Upper lobe of left lung (tissue), 6 donors: ENCODE data around the gene TCF7. TPM values are rescaled to one million over a fixed set of nuclear protein-coding genes. Genes with fewer than 3 reads are reported as not detected.

Source experiments
- ATAC-seq, 2 donors: fragments of 200-7000 bp; cut with Tn5 transposase; one replicate each; pipeline ENCODE4 v1.9.1; 2022; ENCODE audit warnings: mild to moderate bottlenecking in 2 of 2, moderate library complexity in 2 of 2; ENCODE audit not compliant: low FRiP score in 2 of 2
- DNase-seq, 2 donors: peaks; one replicate each; pipeline ENCODE4 v3.0.0-alpha.2; 2019 to 2020
- H3K27ac ChIP-seq, 4 donors: fragments of 200-600 bp; sonication (generic); one replicate each; pipeline ENCODE4 v1.5.1; 2016 to 2019
- H3K27me3 ChIP-seq, 4 donors: fragments of 200-600 bp; sonication (generic); one replicate each; pipeline ENCODE4 v1.5.1; 2017 to 2019
- H3K36me3 ChIP-seq, 4 donors: fragments of 200-600 bp; sonication (generic); one replicate each; pipeline ENCODE4 v1.5.1; 2016 to 2019
- H3K4me1 ChIP-seq, 4 donors: fragments of 200-600 bp; sonication (generic); one replicate each; pipeline ENCODE4 v1.5.1; 2018 to 2019
- H3K4me3 ChIP-seq, 4 donors: fragments of 200-600 bp; sonication (generic); one replicate each; pipeline ENCODE4 v1.5.1; 2017 to 2019; ENCODE audit warnings: mild to moderate bottlenecking in 2 of 4, moderate library complexity in 1 of 4
- H3K9me3 ChIP-seq, 4 donors: fragments of 200-600 bp; sonication (generic); one replicate each; pipeline ENCODE4 v1.5.1; 2018 to 2019
- EP300 ChIP-seq, 4 donors: sonication (generic); formaldehyde crosslinking; IDR thresholded peaks; one replicate each; pipeline ENCODE4 v1.5.1; 2017; ENCODE audit warnings: antibody characterized with exemption in 4 of 4, control low read depth in 2 of 4
- POLR2A ChIP-seq, 4 donors: fragments of 450-650 bp; IDR thresholded peaks; one replicate each; pipeline ENCODE4 v1.5.1; 2016 to 2017; ENCODE audit warnings: antibody characterized with exemption in 4 of 4, mild to moderate bottlenecking in 2 of 4
- POLR2AphosphoS5 ChIP-seq, 2 donors: sonication (generic); formaldehyde crosslinking; IDR thresholded peaks; one replicate each; pipeline ENCODE4 v1.5.1; 2017; ENCODE audit warnings: antibody characterized with exemption in 2 of 2
- WGBS, 2 donors: methylation state at CpG; one replicate each; pipeline ENCODE4 v1.1.5; 2017 to 2018; 5-methylcytosine and 5-hydroxymethylcytosine counted together
- total RNA-seq, 6 donors: library from RNA; depleted of rRNA in 4 of 6; stranded (reverse); fragments of >200 nt in 4 of 6; gene quantifications; one replicate each; pipeline versions ENCODE4 v1.1.0 to v1.2.1, GENCODE V29; 2016 to 2021
- TF ChIP-seq, protein P1 (sequence below), 6 experiments: fragments of 450-650 bp in 4 of 6; fragments of 200-600 bp in 2 of 6; sonication (generic) in 2 of 6; IDR thresholded peaks; one replicate each; pipeline ENCODE4 v1.5.1; 2016 to 2019; ENCODE audit warnings: antibody characterized with exemption in 6 of 6
- donor health status: DM: no; HTN: no; CAD: no; lungs with moderate emphysema.
- donor health status: DM: no; HTN: yes; CAD: no; lungs with severe emphysema.

Gene TCF7
- total RNA-seq, 6 donors from 2014 or later, result 3.5 to 7.4 (median 5.8) TPM

DNA sequence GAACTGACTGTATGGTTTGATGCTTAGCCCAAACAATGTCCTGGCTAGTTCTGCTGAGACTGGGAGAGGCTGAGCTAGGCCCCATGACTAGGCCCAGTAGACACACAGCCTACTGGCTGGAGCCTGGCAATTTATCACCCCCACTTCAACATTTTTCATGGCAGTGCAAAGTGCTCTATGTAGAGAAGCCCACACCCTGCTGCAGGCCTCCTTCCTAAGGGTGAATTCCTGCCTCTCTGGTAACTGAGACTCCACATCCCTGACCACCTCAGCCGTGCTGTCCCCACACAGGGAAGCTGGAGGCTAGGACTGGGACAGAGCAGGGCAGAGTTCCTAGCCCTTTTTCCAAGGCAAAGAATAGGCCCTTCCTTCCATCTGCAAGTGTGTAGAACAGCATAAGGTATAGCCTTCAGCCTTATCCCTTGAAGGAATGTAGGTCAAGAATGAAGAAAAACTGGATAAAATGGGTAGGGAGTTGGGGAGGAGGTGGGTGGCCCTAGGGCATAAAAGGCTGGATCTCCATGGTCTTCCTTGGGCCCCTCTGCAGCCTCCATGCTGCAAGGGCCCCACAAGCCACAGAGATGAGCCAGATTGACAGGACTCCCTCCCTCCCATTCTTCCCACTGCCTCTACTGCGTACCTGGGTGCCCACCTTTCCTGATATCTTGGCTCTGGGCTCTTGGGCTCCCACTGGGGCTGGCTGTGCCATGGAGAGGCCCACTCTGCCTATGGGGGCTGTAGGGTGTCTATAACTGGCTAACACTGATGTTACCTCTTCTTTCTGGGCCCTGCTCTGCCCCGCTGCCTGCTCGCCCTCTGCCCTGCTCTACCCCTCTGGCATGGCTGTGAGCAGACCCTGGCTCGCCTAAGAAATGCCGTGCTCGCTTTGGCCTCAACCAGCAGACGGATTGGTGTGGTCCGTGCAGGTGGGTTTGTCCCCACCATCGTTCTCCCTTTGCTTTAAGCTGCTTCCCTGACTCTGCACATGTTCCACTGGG lies 29.8 kb downstream of the TCF7 start:
- Histone ChIP-seq H3K9me3 (no peaks in the 10 kb centered on the region), H3K36me3 (peaks cover 0 to 85% (median 46%) of the 10 kb centered on the region in 4 donors), H3K4me1 (peaks cover 7 to 42% (median 15%) of the 10 kb centered on the region in 4 donors), H3K4me3 (no peak overlapping the region), H3K27me3 (no peaks in the 10 kb centered on the region), H3K27ac (no peak overlapping the region)
- no peak for TF ChIP-seq POLR2AphosphoS5 (IDR thresholded peaks at IDR 0.05)
- TF ChIP-seq EP300 (IDR thresholded peaks at IDR 0.05), result no peak
- no peak for TF ChIP-seq POLR2A (IDR thresholded peaks at IDR 0.05)
- TF ChIP-seq, protein P1, sequence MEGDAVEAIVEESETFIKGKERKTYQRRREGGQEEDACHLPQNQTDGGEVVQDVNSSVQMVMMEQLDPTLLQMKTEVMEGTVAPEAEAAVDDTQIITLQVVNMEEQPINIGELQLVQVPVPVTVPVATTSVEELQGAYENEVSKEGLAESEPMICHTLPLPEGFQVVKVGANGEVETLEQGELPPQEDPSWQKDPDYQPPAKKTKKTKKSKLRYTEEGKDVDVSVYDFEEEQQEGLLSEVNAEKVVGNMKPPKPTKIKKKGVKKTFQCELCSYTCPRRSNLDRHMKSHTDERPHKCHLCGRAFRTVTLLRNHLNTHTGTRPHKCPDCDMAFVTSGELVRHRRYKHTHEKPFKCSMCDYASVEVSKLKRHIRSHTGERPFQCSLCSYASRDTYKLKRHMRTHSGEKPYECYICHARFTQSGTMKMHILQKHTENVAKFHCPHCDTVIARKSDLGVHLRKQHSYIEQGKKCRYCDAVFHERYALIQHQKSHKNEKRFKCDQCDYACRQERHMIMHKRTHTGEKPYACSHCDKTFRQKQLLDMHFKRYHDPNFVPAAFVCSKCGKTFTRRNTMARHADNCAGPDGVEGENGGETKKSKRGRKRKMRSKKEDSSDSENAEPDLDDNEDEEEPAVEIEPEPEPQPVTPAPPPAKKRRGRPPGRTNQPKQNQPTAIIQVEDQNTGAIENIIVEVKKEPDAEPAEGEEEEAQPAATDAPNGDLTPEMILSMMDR (IDR thresholded peaks at IDR 0.05), result no peak
- DNase-seq, result peak in 1 of 2 donors; percentile 17
- WGBS, 2 donors, result 97% methylated on average over 9 to 10 of the region's 10 CpGs
- ATAC-seq, result no peak

DNA sequence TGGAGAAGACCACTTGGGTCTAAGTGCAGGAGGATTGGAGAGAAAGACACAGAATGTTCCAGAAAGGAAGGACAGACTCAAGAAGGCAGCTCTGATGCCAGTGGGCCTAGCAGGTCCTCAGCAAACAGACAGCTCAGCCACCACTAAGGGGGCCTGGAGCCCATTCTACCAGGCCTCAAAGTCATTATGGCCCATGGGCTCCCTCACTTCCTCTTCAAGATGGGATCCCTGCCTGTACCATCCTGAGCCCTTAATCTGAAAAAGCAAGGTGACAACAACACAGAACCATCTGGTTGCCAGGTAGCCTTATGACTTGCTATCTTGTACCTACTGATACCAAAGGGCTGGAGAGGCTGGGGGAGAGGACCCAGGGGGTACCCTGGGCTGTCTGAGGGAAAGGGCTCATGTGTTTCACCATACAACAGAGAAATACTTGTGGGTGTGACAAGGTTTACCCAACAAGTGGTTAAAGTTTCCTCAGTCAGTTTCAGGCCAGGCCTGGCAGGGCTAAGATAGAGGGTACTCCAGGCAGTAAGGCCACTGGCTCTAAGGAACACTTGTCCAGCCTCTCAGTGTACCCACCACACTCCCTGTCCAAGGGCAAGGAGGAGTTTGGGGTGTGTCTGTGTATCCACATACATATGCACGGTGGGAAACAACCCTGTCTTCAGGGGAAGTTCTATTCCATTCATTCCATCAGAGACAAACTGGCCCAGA lies 30.7 kb downstream of the TCF7 start:
- no peaks in the 10 kb centered on the region for H3K9me3 ChIP-seq
- H3K4me1 ChIP-seq, result peaks cover 16 to 50% (median 22%) of the 10 kb centered on the region in 4 donors
- no peak overlapping the region for H3K27ac ChIP-seq
- 30% methylated on average over 1 of the region's 1 CpG; no CpG with 5 or more reads in 1 of the 2 donors for WGBS, 2 donors
- H3K27me3 ChIP-seq, result no peaks in the 10 kb centered on the region
- TF ChIP-seq POLR2AphosphoS5 (IDR thresholded peaks at IDR 0.05) (no peak), EP300 (IDR thresholded peaks at IDR 0.05) (no peak), POLR2A (IDR thresholded peaks at IDR 0.05) (no peak)
- TF ChIP-seq, protein P1 (IDR thresholded peaks at IDR 0.05), result no peak
- H3K36me3 ChIP-seq, result peaks cover 0 to 82% (median 44%) of the 10 kb centered on the region in 4 donors
- ATAC-seq, result no peak
- no peak overlapping the region for H3K4me3 ChIP-seq
- peak in 1 of 2 donors; percentile 15 for DNase-seq

DNA sequence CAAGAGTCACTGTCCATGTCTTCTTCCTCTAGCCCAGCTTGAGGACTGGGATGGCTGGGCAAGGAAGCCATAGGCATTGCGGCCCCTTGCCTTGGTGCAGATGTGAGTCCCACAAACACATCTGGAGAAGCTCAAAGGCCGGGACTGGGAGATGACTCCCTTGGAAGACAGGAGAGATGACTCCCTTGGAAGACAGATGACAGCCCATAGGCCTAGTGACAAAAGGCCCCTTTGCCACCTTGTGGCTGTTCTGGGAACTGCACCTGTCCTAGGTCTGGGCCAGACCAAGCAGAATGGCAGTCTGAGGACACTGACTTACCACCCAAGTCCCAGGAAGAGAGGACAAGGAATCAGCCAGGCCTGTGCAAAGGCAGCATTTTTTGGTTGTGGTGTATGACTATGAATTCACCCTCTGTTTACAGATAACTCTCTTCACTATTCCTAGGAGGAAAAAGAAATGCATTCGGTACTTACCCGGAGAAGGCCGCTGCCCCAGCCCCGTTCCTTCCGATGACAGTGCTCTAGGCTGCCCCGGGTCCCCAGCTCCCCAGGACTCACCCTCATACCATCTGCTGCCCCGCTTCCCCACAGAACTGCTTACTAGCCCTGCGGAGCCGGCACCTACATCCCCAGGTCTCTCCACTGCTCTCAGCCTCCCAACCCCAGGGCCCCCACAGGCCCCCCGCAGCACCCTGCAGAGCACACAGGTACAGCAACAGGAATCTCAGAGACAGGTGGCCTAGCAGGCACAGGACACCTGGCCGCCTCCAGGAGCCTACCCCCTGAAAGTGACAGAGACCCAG lies 31.5 kb downstream of the TCF7 start:
- peaks cover 0 to 83% (median 46%) of the 10 kb centered on the region in 4 donors for H3K36me3 ChIP-seq
- DNase-seq, result peak; percentile 67 to 75
- TF ChIP-seq POLR2AphosphoS5 (IDR thresholded peaks at IDR 0.05) (no peak), POLR2A (IDR thresholded peaks at IDR 0.05) (no peak), EP300 (IDR thresholded peaks at IDR 0.05) (no peak)
- TF ChIP-seq, protein P1 (IDR thresholded peaks at IDR 0.05), result peak; percentile 90 to 96 (median 93)
- H3K9me3 ChIP-seq, result no peaks in the 10 kb centered on the region
- WGBS, 2 donors, result 87 to 88% methylated on average over 9 to 11 of the region's 13 CpGs
- no peaks in the 10 kb centered on the region for H3K27me3 ChIP-seq
- H3K4me1 ChIP-seq, result peaks cover 23 to 50% (median 25%) of the 10 kb centered on the region in 4 donors
- peak; percentile 87 to 88 for ATAC-seq
- no peak overlapping the region for H3K27ac ChIP-seq
- no peak overlapping the region for H3K4me3 ChIP-seq

DNA sequence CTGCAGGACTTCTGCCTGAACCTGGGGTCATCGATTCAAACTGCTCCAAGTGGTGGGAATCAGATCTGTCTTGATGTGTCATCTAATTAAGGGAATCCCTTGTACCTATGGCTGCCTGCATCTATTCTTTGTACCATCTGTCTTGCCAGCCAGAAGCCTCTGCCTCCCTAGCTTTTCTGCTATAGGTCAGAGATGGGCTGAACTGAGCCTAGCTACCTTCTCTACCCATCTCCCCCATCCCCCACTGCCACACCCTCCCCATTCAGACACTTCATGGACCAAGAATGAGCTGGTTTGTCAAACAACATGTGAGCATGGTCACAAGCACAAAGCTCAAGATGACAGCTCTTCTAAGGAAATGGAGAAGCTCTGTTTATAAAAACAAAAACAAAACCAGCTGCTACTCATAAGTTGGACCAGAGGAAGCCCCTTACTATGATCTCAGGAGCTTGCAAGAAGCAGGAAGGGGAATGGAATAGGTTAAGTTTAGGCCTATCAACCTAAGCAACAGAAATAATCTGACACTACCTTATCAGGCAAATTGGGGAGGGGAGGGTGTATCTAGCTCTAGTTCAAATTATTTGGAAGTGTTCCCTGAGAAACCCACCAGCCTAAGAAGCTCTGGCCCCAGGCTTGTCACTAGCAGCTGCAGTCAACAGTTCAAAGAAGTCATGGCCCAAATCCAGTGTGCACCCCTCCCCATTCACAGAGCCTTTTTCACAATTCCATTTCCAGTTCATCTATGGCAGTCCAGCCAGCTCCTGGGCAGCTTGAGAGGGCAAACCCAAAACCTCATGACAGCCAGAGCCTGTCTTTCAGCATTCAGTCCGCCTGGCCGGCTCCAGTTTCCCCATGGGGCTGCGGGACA lies 32.4 kb downstream of the TCF7 start:
- Histone ChIP-seq H3K4me3 (no peak overlapping the region), H3K27me3 (no peaks in the 10 kb centered on the region), H3K4me1 (peaks cover 28 to 56% (median 35%) of the 10 kb centered on the region in 4 donors), H3K36me3 (peaks cover 0 to 86% (median 47%) of the 10 kb centered on the region in 4 donors), H3K9me3 (no peaks in the 10 kb centered on the region), H3K27ac (no peak overlapping the region)
- WGBS, 2 donors, result 92 to 94% methylated on average over 4 of the region's 4 CpGs
- TF ChIP-seq POLR2AphosphoS5 (IDR thresholded peaks at IDR 0.05) (no peak), EP300 (IDR thresholded peaks at IDR 0.05) (no peak), POLR2A (IDR thresholded peaks at IDR 0.05) (no peak)
- TF ChIP-seq, protein P1 (IDR thresholded peaks at IDR 0.05), result no peak
- no peak for DNase-seq
- no peak for ATAC-seq
